GM12892 (cell line): ENCODE data around the gene CLEC18A.
"Not testable (repeated sequence)": the region's sequence is repeated elsewhere in the genome, so short reads cannot be mapped to it uniquely, and the experiment has no call there.

Source experiments
- POLR2A ChIP-seq: IDR thresholded peaks from 2 replicates; pipeline ENCODE4 v1.6.1; 2011; ENCODE audit warnings: low read depth, low read length, control low read depth
- POLR2AphosphoS5 ChIP-seq: IDR thresholded peaks from 2 replicates; pipeline ENCODE4 v1.6.1; 2011; ENCODE audit warnings: low read depth, low read length, control low read depth

- not testable (repeated sequence) for TF ChIP-seq POLR2A, POLR2AphosphoS5
These were observed 12.2 kb downstream of the CLEC18A start for GRCh38 chr16:69963312-69963711.
